ENCODE measurements around the gene PRKRA.
A peak's percentile ranks its signal among the peaks of the same experiment; 100 is the strongest.
"Not testable (repeated sequence)": the region's sequence is repeated elsewhere in the genome, so short reads cannot be mapped to it uniquely, and the experiment has no call there.

Gene PRKRA

DNA sequence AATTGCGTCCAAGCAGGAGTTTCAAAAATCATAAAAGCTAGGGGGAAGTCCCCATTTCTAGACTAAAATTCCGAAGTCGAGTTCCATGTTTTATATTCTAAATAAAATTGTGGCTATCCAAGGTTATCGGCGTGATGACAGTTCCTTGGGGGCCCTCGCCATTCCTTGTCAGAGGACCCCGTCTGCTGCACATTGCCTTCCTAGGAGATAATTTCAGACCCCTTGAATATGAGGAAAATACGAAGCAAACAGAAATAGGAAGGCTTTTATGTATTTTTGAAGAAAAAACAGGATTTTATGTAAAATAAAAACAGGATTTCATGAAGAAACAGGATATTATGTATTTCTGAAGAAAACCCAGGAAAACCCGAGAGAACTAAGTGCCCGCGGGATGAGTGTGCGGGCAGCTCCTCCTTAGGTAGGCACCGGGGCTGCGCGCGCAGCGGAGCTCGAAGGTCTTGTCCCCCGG, 28.8 kb upstream of the PRKRA start:
- Histone ChIP-seq H3K27ac (ENCODE audit: insufficient read depth, low read depth, low read length, poor library complexity, severe bottlenecking) (peak overlapping the region; percentile 60), H3K4me1 (ENCODE audit: control insufficient read depth, insufficient read depth, low read length) (peaks cover 17% of the 10 kb centered on the region), H3K36me3 (ENCODE audit: control insufficient read depth, insufficient read depth, low read length) (no peaks in the 10 kb centered on the region), H3K27me3 (ENCODE audit: control insufficient read depth, insufficient read depth, low read length, poor library complexity, severe bottlenecking) (peaks cover 8% of the 10 kb centered on the region), H3K9me3 (ENCODE audit: control insufficient read depth, low read length) (no peaks in the 10 kb centered on the region), H3K4me3 (ENCODE audit: insufficient read depth, low read depth, low read length) (peak overlapping the region; percentile 68)
- 33 to 34% methylated on average over 19 of the region's 19 CpGs for WGBS, 2 experiments

- H3K9me3 ChIP-seq (ENCODE audit: control insufficient read depth, low read length), result no peaks in the 10 kb centered on the region
- WGBS, 2 experiments, result 67 to 70% methylated on average over 4 of the region's 4 CpGs
- H3K27me3 ChIP-seq (ENCODE audit: control insufficient read depth, insufficient read depth, low read length, poor library complexity, severe bottlenecking), result peaks cover 8% of the 10 kb centered on the region
- peaks cover 17% of the 10 kb centered on the region for H3K4me1 ChIP-seq (ENCODE audit: control insufficient read depth, insufficient read depth, low read length)
- peak overlapping the region; percentile 81 for H3K4me3 ChIP-seq (ENCODE audit: insufficient read depth, low read depth, low read length)
- peak overlapping the region; percentile 92 for H3K27ac ChIP-seq (ENCODE audit: insufficient read depth, low read depth, low read length, poor library complexity, severe bottlenecking)
- H3K36me3 ChIP-seq (ENCODE audit: control insufficient read depth, insufficient read depth, low read length), result no peaks in the 10 kb centered on the region
Observed at GRCh38 chr2:178479275-178479616, 28.3 kb upstream of the PRKRA start.

GRCh38 chr2:178478439-178479274, 27.7 kb upstream of the PRKRA start, which contains the start of gene FKBP7:
TSS of gene FKBP7 (minus strand) at chr2:178478600. CDS start at chr2:178478499, 101 bp downstream.
- Histone ChIP-seq H3K27ac (ENCODE audit: insufficient read depth, low read depth, low read length, poor library complexity, severe bottlenecking) (peak within 1 kb of the TSS; percentile 92), H3K27me3 (ENCODE audit: control insufficient read depth, insufficient read depth, low read length, poor library complexity, severe bottlenecking) (peaks cover 8% of the 10 kb centered on the region), H3K36me3 (ENCODE audit: control insufficient read depth, insufficient read depth, low read length) (no peaks in the 10 kb centered on the region), H3K9me3 (ENCODE audit: control insufficient read depth, low read length) (no peaks in the 10 kb centered on the region), H3K4me1 (ENCODE audit: control insufficient read depth, insufficient read depth, low read length) (peaks cover 17% of the 10 kb centered on the region), H3K4me3 (ENCODE audit: insufficient read depth, low read depth, low read length) (peak within 1 kb of the TSS; percentile 81)
- 1 to 2% methylated on average over 56 of the region's 56 CpGs for WGBS, 2 experiments

DNA sequence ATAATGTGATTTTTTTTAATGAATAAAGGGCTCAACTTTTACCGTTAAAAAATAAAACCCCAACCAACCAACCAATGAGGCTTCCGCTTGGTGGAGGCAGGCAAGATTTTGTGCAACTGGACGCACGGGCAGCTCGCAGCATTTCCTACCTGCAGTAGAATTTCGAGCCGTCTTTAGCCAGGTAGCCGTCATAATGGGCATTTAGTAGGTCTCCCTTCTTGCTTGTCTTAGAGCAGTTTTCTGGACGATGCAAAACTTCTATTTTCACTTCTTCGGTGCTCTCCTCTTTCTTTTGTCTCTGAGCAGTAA, 27.1 kb upstream of the PRKRA start:
- WGBS, 2 experiments, result 7 to 9% methylated on average over 9 to 10 of the region's 10 CpGs
- H3K4me3 ChIP-seq (ENCODE audit: insufficient read depth, low read depth, low read length), result peak overlapping the region; percentile 81

DNA sequence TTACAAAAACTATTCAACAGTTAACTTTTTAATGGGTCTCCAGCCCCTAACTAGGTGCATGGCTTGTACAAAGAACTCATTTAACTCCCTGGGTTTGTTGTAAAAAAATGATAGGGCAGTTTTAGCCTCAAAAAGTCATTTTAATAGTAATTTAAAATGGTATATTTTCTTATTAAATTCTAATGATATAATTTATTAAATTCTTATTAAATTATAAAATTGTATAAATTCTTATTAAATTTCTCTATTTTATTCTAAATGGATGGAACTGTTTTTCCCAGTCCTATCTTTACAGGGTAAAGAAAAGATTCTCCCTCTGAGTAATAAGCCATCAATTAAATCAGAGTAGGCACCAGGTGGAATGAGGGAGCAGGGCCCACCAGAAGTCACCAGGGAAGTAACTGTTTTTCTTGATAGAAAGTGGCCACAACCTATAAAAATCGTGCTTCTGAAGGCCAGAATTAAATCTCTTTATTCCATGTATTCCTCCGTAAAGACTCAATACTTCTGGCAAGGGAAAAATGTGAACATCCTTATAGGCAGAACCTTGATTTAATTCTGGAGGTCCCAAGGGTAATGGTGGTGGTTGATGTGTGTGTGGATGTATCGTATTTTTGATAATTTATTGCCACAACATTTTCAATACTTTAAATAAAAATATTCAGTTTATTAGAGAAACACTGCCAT, 26.6 kb upstream of the PRKRA start:
- WGBS, 2 experiments, result 63 to 68% methylated on average over 2 of the region's 3 CpGs
- Histone ChIP-seq H3K27ac (ENCODE audit: insufficient read depth, low read depth, low read length, poor library complexity, severe bottlenecking) (no peak overlapping the region), H3K36me3 (ENCODE audit: control insufficient read depth, insufficient read depth, low read length) (no peaks in the 10 kb centered on the region), H3K9me3 (ENCODE audit: control insufficient read depth, low read length) (no peaks in the 10 kb centered on the region), H3K4me3 (ENCODE audit: insufficient read depth, low read depth, low read length) (peak overlapping the region; percentile 81), H3K4me1 (ENCODE audit: control insufficient read depth, insufficient read depth, low read length) (peaks cover 17% of the 10 kb centered on the region), H3K27me3 (ENCODE audit: control insufficient read depth, insufficient read depth, low read length, poor library complexity, severe bottlenecking) (peaks cover 8% of the 10 kb centered on the region)

More for the DNA sequence above, 27.1 kb upstream of the PRKRA start:
- Histone ChIP-seq H3K27me3 (ENCODE audit: control insufficient read depth, insufficient read depth, low read length, poor library complexity, severe bottlenecking) (peaks cover 8% of the 10 kb centered on the region), H3K36me3 (ENCODE audit: control insufficient read depth, insufficient read depth, low read length) (no peaks in the 10 kb centered on the region), H3K27ac (ENCODE audit: insufficient read depth, low read depth, low read length, poor library complexity, severe bottlenecking) (peak overlapping the region; percentile 92), H3K9me3 (ENCODE audit: control insufficient read depth, low read length) (no peaks in the 10 kb centered on the region), H3K4me1 (ENCODE audit: control insufficient read depth, insufficient read depth, low read length) (peaks cover 17% of the 10 kb centered on the region)

DNA sequence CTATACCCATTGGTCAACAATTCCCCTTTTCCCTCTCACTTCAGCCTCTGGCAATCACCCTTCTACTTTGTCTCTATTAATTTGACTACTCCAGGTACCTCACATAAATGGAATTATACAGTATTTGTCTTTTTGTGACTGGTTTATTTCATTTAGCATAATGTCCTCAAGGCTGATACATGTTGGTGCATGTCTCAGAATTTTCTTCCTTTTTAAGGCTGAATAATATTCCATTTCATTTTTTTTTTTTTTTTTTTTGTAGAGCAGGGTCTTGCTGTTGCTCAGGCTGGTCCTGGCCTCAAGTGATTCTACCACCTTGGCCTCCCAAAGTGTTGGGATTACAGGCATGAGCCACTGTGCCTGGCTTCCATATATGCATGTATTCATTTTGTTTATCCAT, 25.5 kb upstream of the PRKRA start:
- Histone ChIP-seq H3K36me3 (ENCODE audit: control insufficient read depth, insufficient read depth, low read length) (no peaks in the 10 kb centered on the region), H3K9me3 (ENCODE audit: control insufficient read depth, low read length) (no peaks in the 10 kb centered on the region), H3K27ac (ENCODE audit: insufficient read depth, low read depth, low read length, poor library complexity, severe bottlenecking) (no peak overlapping the region), H3K4me3 (ENCODE audit: insufficient read depth, low read depth, low read length) (no peak overlapping the region), H3K4me1 (ENCODE audit: control insufficient read depth, insufficient read depth, low read length) (peaks cover 8% of the 10 kb centered on the region), H3K27me3 (ENCODE audit: control insufficient read depth, insufficient read depth, low read length, poor library complexity, severe bottlenecking) (peaks cover 8% of the 10 kb centered on the region)

- Histone ChIP-seq H3K36me3 (ENCODE audit: control insufficient read depth, insufficient read depth, low read length) (no peaks in the 10 kb centered on the region), H3K4me3 (ENCODE audit: insufficient read depth, low read depth, low read length) (no peak overlapping the region)
- WGBS, 2 experiments, result 92 to 95% methylated on average over 5 of the region's 5 CpGs
Observed at GRCh38 chr2:178474560-178474959, 23.6 kb upstream of the PRKRA start.

GRCh38 chr2:178473931-178474330, 23.0 kb upstream of the PRKRA start:
- 92 to 94% methylated on average over 4 of the region's 4 CpGs for WGBS, 2 experiments

More at GRCh38 chr2:178474560-178474959, 23.6 kb upstream of the PRKRA start:
- Histone ChIP-seq H3K4me1 (ENCODE audit: control insufficient read depth, insufficient read depth, low read length) (peaks cover 4% of the 10 kb centered on the region), H3K9me3 (ENCODE audit: control insufficient read depth, low read length) (no peaks in the 10 kb centered on the region), H3K27ac (ENCODE audit: insufficient read depth, low read depth, low read length, poor library complexity, severe bottlenecking) (no peak overlapping the region), H3K27me3 (ENCODE audit: control insufficient read depth, insufficient read depth, low read length, poor library complexity, severe bottlenecking) (peaks cover 7% of the 10 kb centered on the region)

GRCh38 chr2:178473373-178473772, 22.4 kb upstream of the PRKRA start:
- Histone ChIP-seq H3K9me3 (ENCODE audit: control insufficient read depth, low read length) (no peaks in the 10 kb centered on the region), H3K4me1 (ENCODE audit: control insufficient read depth, insufficient read depth, low read length) (peaks cover 4% of the 10 kb centered on the region), H3K36me3 (ENCODE audit: control insufficient read depth, insufficient read depth, low read length) (no peaks in the 10 kb centered on the region), H3K4me3 (ENCODE audit: insufficient read depth, low read depth, low read length) (no peak overlapping the region), H3K27ac (ENCODE audit: insufficient read depth, low read depth, low read length, poor library complexity, severe bottlenecking) (no peak overlapping the region), H3K27me3 (ENCODE audit: control insufficient read depth, insufficient read depth, low read length, poor library complexity, severe bottlenecking) (no peaks in the 10 kb centered on the region)
- 89 to 95% methylated on average over 2 of the region's 2 CpGs for WGBS, 2 experiments

More at GRCh38 chr2:178473931-178474330, 23.0 kb upstream of the PRKRA start:
- peaks cover 4% of the 10 kb centered on the region for H3K4me1 ChIP-seq (ENCODE audit: control insufficient read depth, insufficient read depth, low read length)
- no peaks in the 10 kb centered on the region for H3K9me3 ChIP-seq (ENCODE audit: control insufficient read depth, low read length)
- H3K36me3 ChIP-seq (ENCODE audit: control insufficient read depth, insufficient read depth, low read length), result no peaks in the 10 kb centered on the region
- no peak overlapping the region for H3K4me3 ChIP-seq (ENCODE audit: insufficient read depth, low read depth, low read length)
- no peak overlapping the region for H3K27ac ChIP-seq (ENCODE audit: insufficient read depth, low read depth, low read length, poor library complexity, severe bottlenecking)
- peaks cover under 1% of the 10 kb centered on the region for H3K27me3 ChIP-seq (ENCODE audit: control insufficient read depth, insufficient read depth, low read length, poor library complexity, severe bottlenecking)

- H3K9me3 ChIP-seq (ENCODE audit: control insufficient read depth, low read length); H3K4me3 ChIP-seq (ENCODE audit: insufficient read depth, low read depth, low read length); H3K36me3 ChIP-seq (ENCODE audit: control insufficient read depth, insufficient read depth, low read length); H3K27me3 ChIP-seq (ENCODE audit: control insufficient read depth, insufficient read depth, low read length, poor library complexity, severe bottlenecking); H3K27ac ChIP-seq (ENCODE audit: insufficient read depth, low read depth, low read length, poor library complexity, severe bottlenecking); H3K4me1 ChIP-seq (ENCODE audit: control insufficient read depth, insufficient read depth, low read length): not testable (repeated sequence)
- WGBS, 2 experiments, result 89 to 94% methylated on average over 4 to 5 of the region's 5 CpGs
Observed at GRCh38 chr2:178471313-178471712, 20.3 kb upstream of the PRKRA start.
